Stimulated activated CD8-positive, alpha-beta memory T cell treated with anti-CD3 and anti-CD28 coated beads, Interleukin-15, amount 100 ng/mL, for 4 hours (primary cell): ENCODE measurements around the gene SH3PXD2B.

Experiments
- DNase-seq, 2 donors: peaks; one replicate each; pipeline ENCODE4 v3.0.0-alpha.2; 2020; ENCODE audit warnings: low read depth in 2 of 2

Gene SH3PXD2B

GRCh38 chr5:172436879-172437369 lies 17.4 kb downstream of the SH3PXD2B start:
- DNase-seq: no peak

GRCh38 chr5:172436078-172436878 lies 18.0 kb downstream of the SH3PXD2B start:
- DNase-seq: no peak

DNA sequence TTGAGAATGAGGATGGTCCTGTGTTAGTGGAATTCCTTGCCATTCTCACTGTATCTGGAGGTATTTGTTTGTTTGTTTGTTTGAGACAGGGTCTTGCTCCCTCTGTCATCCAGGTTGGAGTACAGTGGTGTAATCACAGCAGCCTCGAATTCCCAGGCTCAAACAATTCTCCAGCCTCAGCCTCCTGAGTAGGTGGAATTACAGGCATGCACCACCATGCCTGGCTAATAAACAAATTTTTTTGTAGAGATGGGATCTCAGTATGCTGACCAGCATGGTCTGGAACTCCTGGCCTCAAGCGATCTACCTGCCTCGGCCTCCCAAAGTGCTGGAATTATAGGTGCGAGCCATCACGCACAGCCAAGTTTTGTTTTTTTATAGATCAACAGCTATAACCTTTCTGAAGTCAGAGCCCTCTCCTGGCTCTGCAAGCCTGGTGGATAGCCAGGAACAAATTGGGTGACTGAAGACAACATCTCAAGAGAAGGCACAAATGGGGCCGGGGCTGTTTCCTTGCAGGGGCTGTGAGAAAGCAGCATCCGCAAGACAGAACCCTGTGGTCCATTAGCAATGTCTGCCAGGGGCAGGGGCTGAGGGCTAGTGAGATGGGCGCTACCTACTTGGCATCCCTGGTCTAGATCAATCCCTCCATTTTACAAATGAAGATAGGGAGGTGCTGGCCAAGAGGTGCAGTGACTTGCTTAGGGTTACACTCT lies 18.8 kb downstream of the SH3PXD2B start:
- DNase-seq: no peak

- DNase-seq: no peak
These were observed 20.1 kb downstream of the SH3PXD2B start for GRCh38 chr5:172434251-172434650.

- DNase-seq: no peak
These were observed 20.8 kb downstream of the SH3PXD2B start for GRCh38 chr5:172433513-172433912.

- no peak for DNase-seq
These were observed 21.3 kb downstream of the SH3PXD2B start for GRCh38 chr5:172433071-172433470.

- DNase-seq: no peak
These were observed 24.0 kb downstream of the SH3PXD2B start for GRCh38 chr5:172430354-172430753.

- no peak for DNase-seq
These were observed 25.0 kb downstream of the SH3PXD2B start for GRCh38 chr5:172429201-172429940.

DNA sequence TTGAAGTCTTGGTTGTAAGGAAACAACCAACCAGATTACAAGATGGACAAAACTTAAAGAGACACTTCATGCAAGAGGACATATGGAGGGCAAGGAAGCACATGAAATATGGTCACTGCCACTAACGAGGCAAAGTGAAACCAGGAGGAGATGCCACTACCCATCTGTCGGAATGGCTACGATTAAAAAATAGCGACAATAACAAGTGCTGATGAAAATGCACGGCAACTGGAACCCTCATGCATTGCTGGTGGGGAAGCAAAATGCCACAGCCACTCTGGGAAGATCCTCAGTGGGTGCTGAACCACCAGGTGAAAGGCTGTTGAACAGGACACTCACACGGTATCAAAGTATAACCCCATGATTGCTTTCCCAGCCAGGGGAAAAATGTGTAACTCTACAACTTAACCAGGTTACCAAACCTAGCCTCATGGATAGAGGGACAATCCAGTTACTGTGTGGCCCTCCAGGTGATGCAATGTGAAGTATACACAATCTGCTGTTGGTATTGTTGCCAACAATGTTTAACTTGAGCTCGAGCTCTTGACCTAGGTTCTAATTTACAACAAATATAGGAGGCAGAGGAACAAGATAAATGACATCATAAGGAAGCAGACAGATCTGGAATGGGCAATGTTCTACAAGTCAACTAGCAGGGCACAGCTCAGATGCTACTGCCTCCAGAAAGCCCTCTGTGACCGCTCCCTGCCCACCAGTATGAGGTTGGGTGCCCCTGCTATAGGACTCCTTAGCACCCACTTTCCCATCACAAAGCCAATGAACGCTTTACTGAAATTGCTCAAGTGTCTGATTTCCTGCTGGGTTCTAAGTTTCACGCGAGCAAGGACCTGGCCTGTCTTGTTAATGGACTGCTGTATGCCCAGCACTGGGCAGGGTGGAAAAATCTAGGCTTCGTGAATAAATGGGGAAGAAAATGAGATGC lies 25.8 kb downstream of the SH3PXD2B start:
- no peak for DNase-seq

DNA sequence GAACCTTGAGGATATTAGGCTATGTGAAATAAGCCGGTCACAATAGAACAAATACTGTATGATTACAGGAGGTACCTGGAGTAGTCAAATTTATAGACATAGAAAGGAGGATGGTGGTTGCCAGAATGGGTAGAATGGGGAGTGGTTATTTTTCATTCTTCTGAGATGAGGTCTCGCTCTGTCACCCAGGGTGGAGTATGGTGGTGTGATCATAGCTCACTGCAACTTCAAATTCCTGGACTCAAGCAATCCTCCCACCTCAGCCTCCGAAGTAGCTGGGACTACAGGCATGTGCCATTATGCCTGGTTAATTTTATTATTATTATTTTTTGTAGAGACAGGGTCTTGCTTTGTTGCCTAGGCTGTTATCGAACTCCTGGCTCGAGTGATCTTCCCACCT lies 27.1 kb downstream of the SH3PXD2B start:
- no peak for DNase-seq

DNA sequence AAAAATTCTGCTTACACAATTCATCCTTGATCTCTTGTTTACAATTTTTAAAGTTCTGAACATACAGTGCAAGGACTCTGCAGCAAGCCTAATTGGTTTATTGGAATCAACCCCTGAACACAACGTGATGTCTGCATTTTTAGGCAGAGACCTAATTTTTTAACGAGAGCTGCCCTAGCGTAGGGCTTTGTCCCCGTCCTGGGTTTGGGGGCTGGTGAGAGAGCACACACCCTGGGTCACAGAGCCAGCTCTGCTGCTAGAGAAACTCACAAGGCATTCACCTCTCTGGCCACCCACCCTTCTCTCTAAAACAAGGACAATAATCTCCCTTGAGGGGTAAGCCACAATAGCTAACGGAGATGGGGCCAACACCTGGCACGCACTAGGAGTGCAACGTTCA lies 28.2 kb downstream of the SH3PXD2B start:
- DNase-seq: no peak

GRCh38 chr5:172425402-172425801 lies 28.9 kb downstream of the SH3PXD2B start:
- DNase-seq: no peak

DNA sequence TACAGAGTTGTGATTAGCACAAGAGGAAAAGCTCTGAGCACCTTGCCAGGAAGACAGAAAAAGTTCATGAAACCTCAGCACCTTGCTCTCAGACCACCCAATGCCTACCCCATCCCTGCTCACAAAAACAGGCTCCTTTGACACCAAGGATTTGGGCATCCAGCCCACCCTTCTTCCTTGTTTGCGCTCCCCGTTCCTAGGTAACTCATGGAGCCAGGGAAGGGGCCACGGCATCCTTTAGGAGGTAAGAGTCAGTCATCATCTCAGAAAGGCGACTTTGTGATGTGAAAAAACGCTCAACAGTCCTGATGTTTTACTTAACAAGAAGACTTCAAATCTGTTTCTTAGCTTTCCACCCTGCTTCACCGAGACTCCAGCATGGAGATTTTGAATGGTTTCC lies 29.5 kb downstream of the SH3PXD2B start:
- DNase-seq: no peak

DNA sequence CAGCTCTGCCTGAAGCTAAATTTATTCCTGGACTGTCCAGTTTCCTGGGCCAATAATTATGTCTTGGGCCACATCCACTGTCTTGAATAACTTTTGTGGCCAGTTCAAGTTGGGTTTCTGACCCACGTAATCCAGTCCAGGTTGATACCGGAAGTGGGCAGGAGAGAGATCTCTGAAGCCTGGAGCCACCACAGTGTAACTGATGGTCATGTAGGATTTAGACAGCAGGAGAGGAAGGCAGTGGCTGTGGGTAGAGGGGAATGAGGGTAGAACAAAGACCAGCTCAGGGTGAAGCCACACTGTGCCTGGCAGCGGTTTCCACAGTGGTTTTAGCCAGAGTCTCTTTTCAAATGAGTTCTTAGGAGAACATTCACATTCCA lies 30.2 kb downstream of the SH3PXD2B start:
- DNase-seq: no peak

DNA sequence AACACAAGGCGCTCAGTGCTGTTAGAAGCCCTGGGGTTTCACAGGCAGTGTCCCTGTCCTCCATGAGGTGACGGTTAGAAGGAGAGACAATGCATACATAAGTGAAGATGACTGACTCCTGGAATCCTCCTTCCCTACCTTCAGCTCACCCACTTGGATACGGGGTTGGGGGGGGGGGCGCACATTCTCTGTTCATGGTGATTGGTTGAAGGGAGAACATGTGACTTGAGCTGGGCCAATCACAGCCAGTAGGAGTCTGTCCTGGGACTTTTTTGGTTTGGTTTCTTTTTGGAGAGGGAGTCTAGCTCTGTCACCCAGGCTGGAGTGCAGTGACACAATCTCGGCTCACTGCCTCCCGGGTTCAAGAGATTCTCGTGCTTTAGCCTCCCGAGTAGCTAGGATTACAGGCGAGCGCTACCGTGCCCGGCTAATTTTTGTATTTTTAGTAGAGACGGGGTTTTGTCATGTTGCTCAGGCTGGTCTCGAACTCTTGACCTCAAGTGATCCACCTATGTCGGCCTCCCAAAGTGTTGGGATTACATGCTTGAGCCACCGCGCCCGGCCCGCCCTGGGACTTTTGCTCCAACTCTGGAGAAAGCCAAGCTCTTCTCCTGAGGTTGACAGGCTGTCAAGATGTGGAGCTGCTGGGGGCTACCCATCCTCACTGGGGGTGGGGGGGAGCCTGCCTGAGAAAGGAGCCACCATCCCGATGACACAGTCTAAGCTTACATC lies 30.8 kb downstream of the SH3PXD2B start:
- DNase-seq: no peak

GRCh38 chr5:172422255-172422654 lies 32.1 kb downstream of the SH3PXD2B start:
- no peak for DNase-seq

GRCh38 chr5:172421020-172421419 lies 33.3 kb downstream of the SH3PXD2B start:
- DNase-seq: no peak

- no peak for DNase-seq
These were observed 33.9 kb downstream of the SH3PXD2B start for GRCh38 chr5:172420235-172420939.

DNA sequence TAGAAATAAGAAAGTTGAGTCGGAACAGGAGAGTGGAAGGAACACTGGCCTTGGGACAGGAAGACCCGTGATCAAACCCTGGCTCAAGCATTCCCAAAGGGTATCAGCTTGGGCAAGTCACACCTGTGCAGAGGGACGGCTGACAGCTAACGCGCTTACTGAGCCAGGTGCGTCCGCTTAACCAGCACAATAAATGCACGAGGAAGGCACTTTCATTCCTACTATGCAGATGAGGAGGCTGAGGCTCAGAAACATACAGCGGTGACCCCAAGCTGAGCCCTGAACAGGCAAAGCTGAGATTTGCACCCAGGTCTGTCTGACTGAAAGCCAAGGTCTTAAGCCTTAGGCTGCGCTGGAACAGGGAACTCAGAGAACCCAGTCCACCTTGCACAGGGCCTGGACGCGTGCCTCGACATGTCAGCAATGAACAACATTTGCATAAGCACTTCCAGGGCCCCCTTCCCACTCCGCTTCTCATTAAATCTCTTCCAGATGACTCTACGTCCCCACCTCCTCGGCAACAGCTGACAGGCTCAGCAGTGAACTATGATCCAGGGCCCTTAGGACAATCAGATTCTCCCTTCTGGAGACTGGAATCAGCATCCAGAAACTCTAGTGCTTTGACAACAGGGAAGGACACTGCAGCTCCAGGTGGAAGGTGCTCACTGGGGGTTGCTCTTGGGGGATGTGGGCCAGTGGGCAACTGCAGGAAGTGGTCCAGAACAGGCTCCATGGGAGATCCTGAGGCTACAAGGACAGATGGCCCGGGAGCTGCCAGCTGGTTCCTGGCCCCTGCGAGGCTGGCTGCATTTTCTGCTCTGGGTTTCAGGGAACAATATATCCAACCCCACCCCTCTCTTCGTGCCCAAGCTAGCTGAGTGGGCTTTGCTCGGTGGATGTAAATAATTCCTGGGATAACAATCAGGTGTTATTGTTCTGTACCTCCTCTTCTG lies 35.2 kb downstream of the SH3PXD2B start:
- no peak for DNase-seq
